H9 (cell line): ENCODE measurements around the gene SYT17. TPM values are rescaled to one million over a fixed set of nuclear protein-coding genes. Genes with fewer than 3 reads are reported as not detected.

Experiments
- DNase-seq: peaks from one replicate; pipeline ENCODE4 v3.0.0-alpha.2; 2017
- H2AFZ ChIP-seq: one replicate; pipeline ENCODE4 v1.6.1; 2013; ENCODE audit warnings: mild to moderate bottlenecking, low read length, control low read depth, moderate library complexity
- H2AK5ac ChIP-seq: 2 replicates; pipeline ENCODE4 v1.6.1; 2013; ENCODE audit warnings: low read length, control low read depth, mixed read lengths; ENCODE audit not compliant: insufficient read length
- H2BK120ac ChIP-seq: one replicate; pipeline ENCODE4 v1.6.1; 2013; ENCODE audit warnings: low read depth, mild to moderate bottlenecking, low read length, control low read depth, inconsistent platforms; ENCODE audit not compliant: poor library complexity, severe bottlenecking
- H2BK12ac ChIP-seq: 2 replicates; pipeline ENCODE4 v1.6.1; 2013; ENCODE audit warnings: low read length, control low read depth, mixed read lengths, low read depth; ENCODE audit not compliant: insufficient read length
- H2BK15ac ChIP-seq: 2 replicates; pipeline ENCODE4 v1.6.1; 2013; ENCODE audit warnings: low read depth, low read length, control low read depth
- H2BK20ac ChIP-seq: one replicate; pipeline ENCODE4 v1.6.1; 2013; ENCODE audit warnings: low read depth, mild to moderate bottlenecking, low read length, control low read depth, inconsistent platforms; ENCODE audit not compliant: poor library complexity, severe bottlenecking
- H2BK5ac ChIP-seq: 2 replicates; pipeline ENCODE4 v1.6.1; 2013; ENCODE audit warnings: low read length, control low read depth, mixed read lengths; ENCODE audit not compliant: insufficient read length
- H3K14ac ChIP-seq: 2 replicates; pipeline ENCODE4 v1.6.1; 2013; ENCODE audit warnings: low read length, control low read depth; ENCODE audit not compliant: insufficient read depth
- H3K18ac ChIP-seq: 2 replicates; pipeline ENCODE4 v1.6.1; 2013; ENCODE audit warnings: low read depth, mild to moderate bottlenecking, mixed read lengths, low read length, control low read depth; ENCODE audit not compliant: insufficient read length
- H3K23ac ChIP-seq: 2 replicates; pipeline ENCODE4 v1.6.1; 2013; ENCODE audit warnings: low read length, control low read depth, mixed read lengths, low read depth; ENCODE audit not compliant: insufficient read length
- H3K23me2 ChIP-seq: 2 replicates; pipeline ENCODE4 v1.6.1; 2013; ENCODE audit warnings: low read depth, mild to moderate bottlenecking, mixed read lengths, low read length, control low read depth; ENCODE audit not compliant: insufficient read length, poor library complexity, severe bottlenecking
- H3K27ac ChIP-seq: 2 replicates; pipeline ENCODE4 v1.5.1; 2013; ENCODE audit warnings: low read length, control low read depth, mixed read lengths, low read depth; ENCODE audit not compliant: insufficient read length
- H3K27me3 ChIP-seq: 2 replicates; pipeline ENCODE4 v1.6.1; 2013; ENCODE audit warnings: low read length, control low read depth, inconsistent platforms; ENCODE audit not compliant: insufficient read depth
- H3K4ac ChIP-seq: 2 replicates; pipeline ENCODE4 v1.6.1; 2013; ENCODE audit warnings: low read depth, mild to moderate bottlenecking, control low read depth, inconsistent platforms, low read length, moderate library complexity
- H3K4me1 ChIP-seq: 2 replicates; pipeline ENCODE4 v1.6.1; 2013; ENCODE audit warnings: low read length, control low read depth, inconsistent platforms; ENCODE audit not compliant: insufficient read depth
- H3K4me2 ChIP-seq: 2 replicates; pipeline ENCODE4 v1.6.1; 2013; ENCODE audit warnings: low read length, control low read depth, mixed read lengths; ENCODE audit not compliant: insufficient read length, insufficient read depth
- H3K56ac ChIP-seq: 2 replicates; pipeline ENCODE4 v1.6.1; 2013; ENCODE audit warnings: low read depth, mild to moderate bottlenecking, mixed read lengths, low read length, control low read depth; ENCODE audit not compliant: insufficient read length
- H3K79me1 ChIP-seq: 2 replicates; pipeline ENCODE4 v1.6.1; 2013; ENCODE audit warnings: low read depth, mild to moderate bottlenecking, moderate library complexity, low read length, control low read depth, inconsistent platforms; ENCODE audit not compliant: insufficient read depth, poor library complexity, severe bottlenecking
- H3K79me2 ChIP-seq: 2 replicates; pipeline ENCODE4 v1.6.1; 2013; ENCODE audit warnings: low read length, control low read depth, inconsistent platforms; ENCODE audit not compliant: insufficient read depth
- H3K9ac ChIP-seq: 2 replicates; pipeline ENCODE4 v1.6.1; 2013; ENCODE audit warnings: low read length, control low read depth, mixed read lengths; ENCODE audit not compliant: insufficient read length; ENCODE audit errors: extremely low read depth
- H3K9me3 ChIP-seq: one replicate; pipeline ENCODE4 v1.6.1; 2013; ENCODE audit warnings: low read depth, low read length, inconsistent platforms; ENCODE audit not compliant: control insufficient read depth
- H3T11ph ChIP-seq: one replicate; pipeline ENCODE4 v1.6.1; 2013; ENCODE audit warnings: mild to moderate bottlenecking, low read length, control low read depth, inconsistent platforms
- H4K20me1 ChIP-seq: one replicate; pipeline ENCODE4 v1.6.1; 2013; ENCODE audit not compliant: control insufficient read depth, insufficient read length, insufficient read depth
- H4K5ac ChIP-seq: 2 replicates; pipeline ENCODE4 v1.6.1; 2013; ENCODE audit warnings: low read depth, mild to moderate bottlenecking, mixed read lengths, low read length, control low read depth; ENCODE audit not compliant: insufficient read length
- H4K8ac ChIP-seq: replicated peaks from 2 replicates; pipeline ENCODE4 v1.6.1; 2013; ENCODE audit warnings: low read length, control low read depth, mixed read lengths, low read depth; ENCODE audit not compliant: insufficient read length
- H4K91ac ChIP-seq: 2 replicates; pipeline ENCODE4 v1.6.1; 2013; ENCODE audit warnings: low read depth, mild to moderate bottlenecking, moderate library complexity, mixed read lengths, low read length, control low read depth; ENCODE audit not compliant: insufficient read length
- H3K27ac Mint-ChIP-seq, 3 experiments: 2 replicates in 2 of 3; 3 replicates in 1 of 3; pipeline ENCODE4 v1.8.0; 2020 to 2021; ENCODE audit warnings: mixed read lengths in 3 of 3, mild to moderate bottlenecking in 1 of 3, moderate library complexity in 1 of 3
- H3K27me3 Mint-ChIP-seq: 2 replicates; pipeline ENCODE4 v1.8.0; 2021; ENCODE audit warnings: low read depth, mild to moderate bottlenecking, moderate library complexity, mixed read lengths
- H3K36me3 Mint-ChIP-seq, 3 experiments: 2 replicates in 2 of 3; 3 replicates in 1 of 3; pipeline ENCODE4 v1.8.0; 2020 to 2021; ENCODE audit warnings: low read depth in 3 of 3, mixed read lengths in 3 of 3; ENCODE audit not compliant: insufficient read depth in 1 of 3
- H3K4me1 Mint-ChIP-seq, 2 experiments: 2 replicates each; pipeline ENCODE4 v1.8.0; 2020; ENCODE audit warnings: mixed read lengths in 2 of 2
- H3K4me3 Mint-ChIP-seq, 2 experiments: 2 replicates in 1 of 2; 3 replicates in 1 of 2; pipeline ENCODE4 v1.8.0; 2020 to 2021; ENCODE audit warnings: mild to moderate bottlenecking in 2 of 2, mixed read lengths in 2 of 2, moderate library complexity in 1 of 2
- H3K9me3 Mint-ChIP-seq, 2 experiments: 2 replicates in 1 of 2; 3 replicates in 1 of 2; pipeline ENCODE4 v1.8.0; 2020; ENCODE audit warnings: mild to moderate bottlenecking in 2 of 2, mixed read lengths in 2 of 2, moderate library complexity in 1 of 2
- CTCF ChIP-seq: fragments of 200-600 bp; sonication (generic); conservative IDR thresholded peaks from 3 replicates; pipeline ENCODE4 v1.8.0; 2021; ENCODE audit warnings: antibody characterized with exemption, mild to moderate bottlenecking
- WGBS: extraction: QIAGEN DNeasy Blood & Tissue Kit; methylation state at CpG from one replicate; pipeline ENCODE4 v1.1.7; 2013; ENCODE audit warnings: missing lambda C conversion rate, low lambda C conversion rate, mixed read lengths; ENCODE audit not compliant: insufficient read length; ENCODE audit errors: extremely low coverage; 5-methylcytosine and 5-hydroxymethylcytosine counted together
- total RNA-seq: library from RNA; stranded (reverse); gene quantifications from 2 replicates; pipeline ENCODE4 v1.2.1, GENCODE V29; 2021

Gene SYT17
- total RNA-seq, 1 experiment from 2014 or later: 3.0 TPM

- no peak for DNase-seq
- Mint-ChIP-seq H3K27ac (no peak overlapping the region), H3K9me3 (peaks cover 1 to 4% of the 10 kb centered on the region in 2 experiments; a peak in 2 of 5 replicates), H3K36me3 (peaks cover 0 to 6% (median 3%) of the 10 kb centered on the region in 3 experiments; a peak in 3 of 7 replicates), H3K4me3 (no peak overlapping the region), H3K27me3 (no peaks in the 10 kb centered on the region), H3K4me1 (peaks cover 30 to 34% of the 10 kb centered on the region in 2 experiments)
- no peaks in the 10 kb centered on the region for H3K23me2 ChIP-seq
- no peak overlapping the region for H4K8ac ChIP-seq
- no peak overlapping the region for H3K14ac ChIP-seq
- H2BK12ac ChIP-seq: no peak overlapping the region
- H3K4me1 ChIP-seq: no peaks in the 10 kb centered on the region
- H2BK120ac ChIP-seq: no peak overlapping the region
- no peak overlapping the region for H3K27ac ChIP-seq
- H2BK15ac ChIP-seq: no peak overlapping the region
- H3K4me2 ChIP-seq: no peak overlapping the region
- no peak overlapping the region for H3K18ac ChIP-seq
- no peak overlapping the region for H3K4ac ChIP-seq
- no peak overlapping the region for H3K56ac ChIP-seq
- no peak overlapping the region for H2AFZ ChIP-seq
- H4K91ac ChIP-seq: no peak overlapping the region
- no peaks in the 10 kb centered on the region for H3K27me3 ChIP-seq
- no peak overlapping the region for H4K5ac ChIP-seq
- no peaks in the 10 kb centered on the region for H3K79me2 ChIP-seq
- no peak overlapping the region for H2BK5ac ChIP-seq
- no peak overlapping the region for H3K23ac ChIP-seq
- WGBS: no CpG with 5 or more reads among the region's 3 CpGs
- H4K20me1 ChIP-seq: no peaks in the 10 kb centered on the region
- no peak overlapping the region for H2BK20ac ChIP-seq
- H3K9me3 ChIP-seq: no peaks in the 10 kb centered on the region
- no peak overlapping the region for H2AK5ac ChIP-seq
- no peak overlapping the region for H3K9ac ChIP-seq
- H3T11ph ChIP-seq: no peak overlapping the region
- TF ChIP-seq CTCF: no peak
- H3K79me1 ChIP-seq: no peaks in the 10 kb centered on the region
Observed at GRCh38 chr16:19282101-19282500, 114.1 kb downstream of the SYT17 start.
